D721Med (cell line): ENCODE measurements around the gene RNF207.

Source experiments
- DNase-seq: peaks from one replicate; pipeline ENCODE4 v3.0.0; 2011; ENCODE audit warnings: low spot score; ENCODE audit not compliant: insufficient read length
- FAIRE-seq: peaks from 2 replicates; lab custom pipeline; 2011; peaks lifted over from hg19 to GRCh38; lab: Jason Lieb, UNC
- TF ChIP-seq, protein P1 (sequence below): IDR thresholded peaks from 2 replicates; pipeline ENCODE4 v1.5.1; 2012; ENCODE audit warnings: mild to moderate bottlenecking, control low read depth; ENCODE audit not compliant: insufficient read depth; ENCODE audit errors: missing control alignments

RNF207 gene

DNA sequence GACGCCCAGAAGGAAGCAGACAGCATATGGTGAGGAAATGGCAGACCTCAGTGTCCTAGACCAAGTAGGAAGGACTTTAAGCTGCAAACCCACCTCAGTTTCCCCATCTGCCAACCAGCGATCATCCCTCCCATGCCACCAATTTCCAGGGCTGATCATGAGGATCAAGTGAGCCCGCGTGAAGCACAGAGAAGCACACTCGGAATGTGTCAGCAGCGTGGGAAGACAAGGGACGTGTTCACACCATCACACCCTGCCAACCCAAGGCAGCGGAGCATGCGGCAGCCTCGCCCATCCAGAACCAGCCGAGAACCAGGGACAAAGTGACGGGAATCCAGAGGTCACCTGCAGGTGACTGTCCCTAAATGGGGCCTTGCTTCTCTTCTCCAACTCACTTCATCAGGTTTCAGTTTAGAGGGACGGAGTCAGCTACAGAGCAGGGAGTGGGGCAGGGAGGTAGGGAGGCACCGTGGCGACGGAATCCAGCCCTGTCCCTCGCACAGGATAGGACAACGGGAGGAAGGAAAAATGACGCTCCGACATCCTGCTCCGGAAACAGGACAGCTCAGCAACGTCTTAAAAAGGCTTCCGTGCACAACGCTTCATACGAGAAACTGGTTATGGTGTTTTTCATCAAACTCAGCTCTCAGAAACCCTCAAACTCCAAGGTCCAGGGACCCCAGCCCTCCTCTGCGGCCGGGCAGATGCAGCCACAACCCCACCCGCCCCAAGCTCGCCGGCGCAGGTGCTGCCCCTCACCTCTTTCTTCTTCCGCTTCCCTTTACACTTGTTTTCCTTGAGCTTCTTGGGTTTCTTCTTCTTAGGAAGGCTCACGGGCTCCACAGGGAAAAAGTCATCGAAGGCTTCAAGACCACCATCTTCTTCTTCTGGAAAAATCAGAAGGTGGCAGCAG is 38.3 kb upstream of the RNF207 start:
- TF ChIP-seq, protein P1, sequence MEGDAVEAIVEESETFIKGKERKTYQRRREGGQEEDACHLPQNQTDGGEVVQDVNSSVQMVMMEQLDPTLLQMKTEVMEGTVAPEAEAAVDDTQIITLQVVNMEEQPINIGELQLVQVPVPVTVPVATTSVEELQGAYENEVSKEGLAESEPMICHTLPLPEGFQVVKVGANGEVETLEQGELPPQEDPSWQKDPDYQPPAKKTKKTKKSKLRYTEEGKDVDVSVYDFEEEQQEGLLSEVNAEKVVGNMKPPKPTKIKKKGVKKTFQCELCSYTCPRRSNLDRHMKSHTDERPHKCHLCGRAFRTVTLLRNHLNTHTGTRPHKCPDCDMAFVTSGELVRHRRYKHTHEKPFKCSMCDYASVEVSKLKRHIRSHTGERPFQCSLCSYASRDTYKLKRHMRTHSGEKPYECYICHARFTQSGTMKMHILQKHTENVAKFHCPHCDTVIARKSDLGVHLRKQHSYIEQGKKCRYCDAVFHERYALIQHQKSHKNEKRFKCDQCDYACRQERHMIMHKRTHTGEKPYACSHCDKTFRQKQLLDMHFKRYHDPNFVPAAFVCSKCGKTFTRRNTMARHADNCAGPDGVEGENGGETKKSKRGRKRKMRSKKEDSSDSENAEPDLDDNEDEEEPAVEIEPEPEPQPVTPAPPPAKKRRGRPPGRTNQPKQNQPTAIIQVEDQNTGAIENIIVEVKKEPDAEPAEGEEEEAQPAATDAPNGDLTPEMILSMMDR = no peak
- DNase-seq = no peak
- no peak for FAIRE-seq

DNA sequence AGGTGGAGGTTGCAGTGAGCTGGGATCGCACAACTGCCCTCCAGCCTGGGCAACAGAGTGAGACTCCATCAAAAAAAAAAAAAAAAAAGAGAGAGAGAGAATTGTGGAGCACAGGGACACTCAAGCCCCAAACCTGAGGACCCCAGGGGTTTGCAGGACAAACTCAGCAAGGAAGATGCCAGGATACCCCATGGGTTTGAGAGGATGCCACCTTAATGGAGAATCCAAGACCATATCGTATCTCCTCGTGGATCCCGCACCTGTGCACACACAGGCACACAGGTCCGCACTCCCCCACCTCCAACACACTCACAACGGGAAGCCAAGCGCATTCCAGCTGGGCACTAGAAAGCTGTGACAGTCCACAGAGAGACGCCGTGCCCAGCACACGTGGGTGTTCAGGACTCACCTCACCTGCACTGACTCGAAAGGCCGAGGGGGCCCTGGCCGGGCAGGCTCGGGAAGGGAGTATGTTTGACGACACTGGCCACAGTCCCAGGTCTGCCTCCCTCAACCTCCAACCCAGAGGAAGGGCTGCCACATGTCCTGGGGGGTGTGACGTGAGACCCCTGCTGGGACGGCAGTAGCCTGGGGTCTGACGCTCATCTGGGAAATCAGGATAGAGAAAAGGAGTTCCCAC is 36.9 kb upstream of the RNF207 start:
- DNase-seq = no peak
- TF ChIP-seq, protein P1 = no peak
- no peak for FAIRE-seq

DNA sequence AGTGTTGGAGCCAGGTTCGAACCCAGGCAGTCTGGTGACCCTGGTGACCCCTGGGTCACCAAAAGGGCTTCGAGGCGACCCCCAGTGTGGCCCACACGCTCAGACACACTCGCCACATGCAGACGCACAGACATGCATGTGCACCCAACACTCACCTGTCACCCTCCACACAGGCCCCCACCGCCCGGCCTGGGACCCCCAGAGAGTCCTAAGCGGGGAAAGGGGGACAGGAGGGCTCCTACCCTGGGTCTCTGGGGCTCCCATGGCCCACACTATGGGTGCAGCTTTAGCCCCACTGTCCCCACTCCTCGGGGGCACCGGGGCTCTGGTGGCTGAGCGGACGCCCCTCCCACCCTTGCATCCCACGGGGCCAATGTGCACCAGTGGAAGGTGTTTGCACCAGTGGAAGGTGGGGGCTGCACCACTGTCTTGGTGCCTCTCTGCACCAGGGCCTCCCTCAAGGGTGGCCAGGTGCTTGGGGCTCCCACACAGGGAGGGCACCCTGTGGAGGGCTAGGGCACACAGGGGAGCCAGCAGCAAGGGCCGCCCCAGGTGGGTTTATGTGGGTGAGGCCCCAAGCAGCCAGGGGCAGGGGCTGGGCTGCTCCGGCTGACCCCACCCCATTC is 35.7 kb upstream of the RNF207 start:
- TF ChIP-seq, protein P1 = no peak
- DNase-seq (no peak), FAIRE-seq (no peak)

DNA sequence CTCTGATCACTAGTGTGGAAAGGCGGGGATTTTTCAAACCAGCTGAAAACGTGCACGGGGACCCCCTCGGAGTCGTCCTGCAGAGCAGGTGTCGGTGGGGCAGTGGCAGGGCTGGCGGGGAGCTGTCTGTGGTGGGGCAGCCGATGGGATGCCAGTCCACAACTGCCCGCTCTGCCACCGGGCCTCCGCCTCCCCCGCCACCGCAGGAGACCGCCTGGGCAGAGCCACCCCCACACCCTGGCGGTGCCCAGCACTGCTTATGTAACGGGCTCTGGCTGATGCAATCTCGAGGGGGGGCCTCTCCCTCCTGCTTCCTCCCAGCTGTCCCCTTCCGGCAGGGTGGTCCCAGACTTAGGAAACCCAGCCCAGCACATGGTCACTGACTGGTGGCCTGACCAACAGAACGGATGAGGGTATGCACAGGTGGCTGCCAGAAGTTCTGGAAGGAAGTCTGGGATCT is 35.1 kb upstream of the RNF207 start:
- TF ChIP-seq, protein P1 = no peak
- no peak for FAIRE-seq
- no peak for DNase-seq

DNA sequence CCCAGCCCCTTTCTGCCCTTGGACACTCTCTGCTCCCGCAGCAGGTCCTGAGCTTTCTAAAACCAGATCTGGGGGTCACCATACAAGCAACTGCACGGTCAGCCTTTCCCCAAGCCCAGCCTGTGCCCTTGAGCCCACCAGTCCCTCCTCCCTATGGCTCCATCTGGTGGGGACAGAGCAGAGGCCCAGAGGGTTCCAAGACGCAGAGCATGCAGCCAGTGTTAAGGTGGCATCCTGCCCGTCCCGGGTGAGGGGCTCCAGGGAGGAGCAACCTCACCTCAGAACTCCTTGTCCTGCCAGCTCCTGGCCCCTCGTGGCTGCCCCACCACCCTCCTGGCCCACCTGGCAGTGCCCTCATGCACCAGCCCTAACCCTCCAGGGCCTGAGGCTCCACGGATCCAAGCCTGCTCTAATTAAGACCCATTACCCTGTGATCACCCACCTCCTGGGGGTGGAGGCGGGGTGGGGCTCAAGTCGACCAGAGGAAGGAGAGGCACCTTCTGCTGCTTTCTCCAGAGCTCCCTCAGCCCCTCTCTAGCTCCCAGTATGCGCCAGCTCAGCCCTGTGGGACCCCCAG is 34.3 kb upstream of the RNF207 start:
- FAIRE-seq (no peak), DNase-seq (no peak)
- TF ChIP-seq, protein P1 = peak; percentile 45

DNA sequence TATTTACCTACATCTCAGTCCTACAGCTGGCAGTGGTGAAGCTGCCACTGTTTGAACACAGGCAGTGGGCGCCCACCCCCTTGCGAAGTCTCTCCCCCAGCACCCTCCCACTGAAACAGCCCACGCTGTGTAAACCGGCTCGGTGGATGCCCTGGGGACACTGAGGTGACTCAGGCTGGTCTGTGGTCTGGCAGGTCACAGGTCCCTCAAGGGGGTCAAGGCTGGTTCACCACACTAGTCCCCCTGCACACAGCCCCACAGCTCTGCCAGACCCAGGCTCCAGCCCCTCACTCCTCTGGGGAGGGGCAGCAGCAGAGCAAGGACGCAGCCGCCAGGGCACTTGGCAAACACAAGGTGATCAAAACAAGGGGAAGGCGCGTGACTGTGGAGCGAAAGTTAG is 33.4 kb upstream of the RNF207 start:
- TF ChIP-seq, protein P1 = no peak
- FAIRE-seq (no peak), DNase-seq (no peak)
